ENCODE data around the gene DPH3.
"Not testable (repeated sequence)": the region's sequence is repeated elsewhere in the genome, so short reads cannot be mapped to it uniquely, and the experiment has no call there.

DPH3 gene

GRCh38 chr3:16264708-16265454 is at the start of gene DPH3, which contains the start of gene OXNAD1:
Gene DPH3 (minus strand): TSS chr3:16264943. CDS start chr3:16264876, 67 bp downstream.
Gene OXNAD1 (plus strand): TSS chr3:16265212. CDS start chr3:16270953, 5,741 bp downstream.
- TF ChIP-seq CTCF (conservative IDR thresholded peaks at IDR 0.05) (no peak), ZFX (IDR thresholded peaks at IDR 0.05) (no peak)
- H3K27ac ChIP-seq: peak within 1 kb of the TSS; percentile 89

GRCh38 chr3:16313886-16314645 is 49.3 kb upstream of the DPH3 start:
- TF ChIP-seq CTCF (conservative IDR thresholded peaks at IDR 0.05) (no peak), ZFX (IDR thresholded peaks at IDR 0.05) (no peak)
- H3K27ac ChIP-seq: no peak overlapping the region

GRCh38 chr3:16311960-16312451 is 47.3 kb upstream of the DPH3 start:
- no peak for TF ChIP-seq CTCF (conservative IDR thresholded peaks at IDR 0.05)
- no peak for TF ChIP-seq ZFX (IDR thresholded peaks at IDR 0.05)
- H3K27ac ChIP-seq: no peak overlapping the region

- H3K27ac ChIP-seq: not testable (repeated sequence)
These were observed 45.7 kb upstream of the DPH3 start for GRCh38 chr3:16310486-16310885.

- TF ChIP-seq CTCF (conservative IDR thresholded peaks at IDR 0.05) (no peak), ZFX (IDR thresholded peaks at IDR 0.05) (no peak)
- H3K27ac ChIP-seq: no peak overlapping the region
These were observed 44.8 kb upstream of the DPH3 start for GRCh38 chr3:16309558-16309957.

- TF ChIP-seq CTCF (conservative IDR thresholded peaks at IDR 0.05): no peak
- no peak for TF ChIP-seq ZFX (IDR thresholded peaks at IDR 0.05)
- no peak overlapping the region for H3K27ac ChIP-seq
These were observed 44.0 kb upstream of the DPH3 start for GRCh38 chr3:16308727-16309126.

GRCh38 chr3:16307832-16308531 is 43.2 kb upstream of the DPH3 start:
- TF ChIP-seq ZFX (IDR thresholded peaks at IDR 0.05) (no peak), CTCF (conservative IDR thresholded peaks at IDR 0.05) (no peak)
- no peak overlapping the region for H3K27ac ChIP-seq
